ENCODE results near the gene PLA2G4C. TPM values are rescaled to one million over a fixed set of nuclear protein-coding genes. Genes with fewer than 3 reads are reported as not detected.

PLA2G4C gene
- total and polyA plus RNA-seq, 4 donors: 1.1 to 5.9 (median 3.1) TPM

- peaks cover 8 to 30% (median 27%) of the 10 kb centered on the region in 4 donors for H3K4me1 ChIP-seq (ENCODE audit: control insufficient read depth in 4 of 4, insufficient read depth in 4 of 4, low read length in 3 of 4)
- no peaks in the 10 kb centered on the region for H3K27me3 ChIP-seq (ENCODE audit: control insufficient read depth in 4 of 4, insufficient read depth in 4 of 4, low read length in 3 of 4)
- TF ChIP-seq REST (IDR thresholded peaks at IDR 0.05) (no peak), SP1 (IDR thresholded peaks at IDR 0.05) (no peak), NR2F2 (IDR thresholded peaks at IDR 0.05) (no peak), MAX (IDR thresholded peaks at IDR 0.05) (no peak), RAD21 (IDR thresholded peaks at IDR 0.05) (peak; percentile 91 to 92), RXRA (IDR thresholded peaks at IDR 0.05) (peak; percentile 30 to 44), TAF1 (conservative IDR thresholded peaks at IDR 0.05) (no peak), YY1 (IDR thresholded peaks at IDR 0.05) (peak; percentile 35), ZBTB33 (IDR thresholded peaks at IDR 0.05) (no peak), EGR1 (IDR thresholded peaks at IDR 0.05; ENCODE audit: low read depth in 2 of 2) (no peak), FOXA2 (IDR thresholded peaks at IDR 0.05) (no peak), FOXA1 (IDR thresholded peaks at IDR 0.05) (no peak), HNF4G (IDR thresholded peaks at IDR 0.05) (no peak), CTCF (IDR thresholded peaks at IDR 0.05; ENCODE audit: low read depth, low read length, missing input control) (peak; percentile 87), HNF4A (conservative IDR thresholded peaks at IDR 0.05) (peak in 1 of 2 donors; percentile 41), JUND (IDR thresholded peaks at IDR 0.05) (no peak), GABPA (IDR thresholded peaks at IDR 0.05 in 1 of 2, conservative IDR thresholded peaks at IDR 0.05 in 1 of 2) (no peak)
- WGBS: 28% methylated on average over 8 of the region's 8 CpGs
- H3K9me3 ChIP-seq (ENCODE audit: control insufficient read depth in 4 of 4, low read length in 3 of 4): no peaks in the 10 kb centered on the region
- DNase-seq (ENCODE audit: low spot score): peak; percentile 76
- H3K36me3 ChIP-seq (ENCODE audit: control insufficient read depth in 4 of 4, insufficient read depth in 3 of 4, low read depth in 1 of 4, low read length in 3 of 4): peaks cover 0 to 6% (median 2%) of the 10 kb centered on the region in 4 donors
- H3K9ac ChIP-seq (ENCODE audit: low read depth in 1 of 2, low read length in 2 of 2): no peak overlapping the region
- H3K4me3 ChIP-seq (ENCODE audit: low read depth in 1 of 3, low read length in 3 of 3): no peak overlapping the region
- no peak overlapping the region for H3K27ac ChIP-seq (ENCODE audit: low read depth in 1 of 2, low read length in 2 of 2)
These were observed 41.9 kb upstream of the PLA2G4C start for GRCh38 chr19:48152551-48152950.

DNA sequence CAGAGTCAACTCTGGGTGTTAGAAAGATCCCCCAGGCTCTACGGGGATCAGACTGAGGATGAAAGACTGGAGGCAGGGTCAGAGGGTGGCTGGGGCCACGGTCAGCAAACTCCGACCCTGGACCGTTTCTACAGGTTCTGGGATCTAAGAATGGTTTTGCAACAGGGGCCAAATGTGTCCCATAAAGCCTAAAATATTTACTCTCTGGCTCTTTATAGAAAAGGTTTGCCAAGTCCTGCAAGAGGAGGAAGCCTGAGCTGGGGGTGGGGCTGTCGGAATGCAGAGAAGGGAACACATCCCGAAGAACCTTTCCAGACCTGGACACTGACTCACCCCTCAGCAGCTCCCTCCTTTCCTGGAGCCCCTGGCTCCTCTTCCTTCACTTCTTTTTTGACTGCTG lies 38.8 kb upstream of the PLA2G4C start:
- Histone ChIP-seq H3K36me3 (ENCODE audit: control insufficient read depth in 4 of 4, insufficient read depth in 3 of 4, low read depth in 1 of 4, low read length in 3 of 4) (peaks cover 0 to 2% (median 0%) of the 10 kb centered on the region in 4 donors), H3K9ac (ENCODE audit: low read depth in 1 of 2, low read length in 2 of 2) (no peak overlapping the region), H3K4me1 (ENCODE audit: control insufficient read depth in 4 of 4, insufficient read depth in 4 of 4, low read length in 3 of 4) (peaks cover 8 to 32% (median 31%) of the 10 kb centered on the region in 4 donors), H3K4me3 (ENCODE audit: low read depth in 1 of 3, low read length in 3 of 3) (no peak overlapping the region), H3K9me3 (ENCODE audit: control insufficient read depth in 4 of 4, low read length in 3 of 4) (no peaks in the 10 kb centered on the region), H3K27ac (ENCODE audit: low read depth in 1 of 2, low read length in 2 of 2) (peak overlapping the region; percentile 2 to 37), H3K27me3 (ENCODE audit: control insufficient read depth in 4 of 4, insufficient read depth in 4 of 4, low read length in 3 of 4) (no peaks in the 10 kb centered on the region)
- 37% methylated on average over 6 of the region's 6 CpGs for WGBS
- DNase-seq (ENCODE audit: low spot score): no peak
- TF ChIP-seq EGR1 (IDR thresholded peaks at IDR 0.05; ENCODE audit: low read depth in 2 of 2) (no peak), FOXA1 (IDR thresholded peaks at IDR 0.05) (no peak), HNF4A (conservative IDR thresholded peaks at IDR 0.05) (peak; percentile 62 to 84), HNF4G (IDR thresholded peaks at IDR 0.05) (no peak), GABPA (IDR thresholded peaks at IDR 0.05 in 1 of 2, conservative IDR thresholded peaks at IDR 0.05 in 1 of 2) (no peak), CTCF (IDR thresholded peaks at IDR 0.05; ENCODE audit: low read depth, low read length, missing input control) (no peak), FOXA2 (IDR thresholded peaks at IDR 0.05) (peak; percentile 14), YY1 (IDR thresholded peaks at IDR 0.05) (peak; percentile 24), SP1 (IDR thresholded peaks at IDR 0.05) (peak; percentile 38), TAF1 (conservative IDR thresholded peaks at IDR 0.05) (no peak), JUND (IDR thresholded peaks at IDR 0.05) (peak in 1 of 2 donors; percentile 51), ZBTB33 (IDR thresholded peaks at IDR 0.05) (no peak), RXRA (IDR thresholded peaks at IDR 0.05) (peak; percentile 90 to 96)

Measured in liver (tissue), 9 donors.